GM12878 (cell line): ENCODE measurements around the gene SPTLC2. TPM values are rescaled to one million over a fixed set of nuclear protein-coding genes. Genes with fewer than 3 reads are reported as not detected.

ENCODE experiments used
- ATAC-seq: fragments of 200-7000 bp; cut with Tn5 transposase; 3 replicates; pipeline ENCODE4 v1.9.1; 2020; ENCODE audit warnings: mild to moderate bottlenecking, moderate library complexity
- BruUV-seq: library from RNA; stranded (reverse); fragments of 400-500 nt; replicated peaks from 2 replicates; lab custom pipeline; 2021; lab: Mats Ljungman, UMichigan
- CTCF ChIA-PET: fragments of 300-600 bp; sonication (Branson Sonifier 250); formaldehyde crosslinking; extraction: SDS; loops from one replicate; lab custom pipeline; 2021; ENCODE audit warnings: inconsistent platforms; lab: Yijun Ruan, JAX
- POLR2A ChIA-PET: fragments of 350-600 bp; formaldehyde crosslinking; extraction: SDS; loops from one replicate; lab custom pipeline; 2021; ENCODE audit warnings: inconsistent platforms; lab: Charles Lee
- RAD21 ChIA-PET: fragments of 300-600 bp; sonication (Branson Sonifier 250); formaldehyde crosslinking; loops from one replicate; lab custom pipeline; 2023; ENCODE audit warnings: antibody characterized with exemption; ENCODE audit not compliant: unreplicated experiment; lab: Charles Lee
- SMC1A ChIA-PET: fragments of 300-600 bp; sonication (Branson Sonifier 250); formaldehyde crosslinking; loops from one replicate; lab custom pipeline; 2023; ENCODE audit not compliant: unreplicated experiment, uncharacterized antibody; lab: Charles Lee
- DNase-seq: peaks from one replicate; pipeline ENCODE4 v3.0.0-alpha.2; 2011; ENCODE audit warnings: low read depth, low spot score
- FAIRE-seq: peaks from 3 replicates; lab custom pipeline; 2011; peaks lifted over from hg19 to GRCh38; lab: Jason Lieb, UNC
- H2AFZ ChIP-seq: 2 replicates; pipeline ENCODE4 v1.6.0; 2011; ENCODE audit warnings: low read depth, low read length, control low read depth; ENCODE audit not compliant: control insufficient read depth
- H3K27ac ChIP-seq: 2 replicates; pipeline ENCODE4 v1.5.1; 2011; ENCODE audit warnings: control low read depth; ENCODE audit not compliant: control insufficient read depth, insufficient read depth
- H3K27me3 ChIP-seq, 2 experiments: replicated peaks in 1 of 2; 2 replicates each; pipeline versions ENCODE4 v1.6.0 to v1.6.1; 2011; ENCODE audit warnings: low read length in 1 of 2; ENCODE audit not compliant: control insufficient read depth in 2 of 2, insufficient read depth in 2 of 2
- H3K36me3 ChIP-seq, 2 experiments: 2 replicates each; pipeline ENCODE4 v1.5.1; 2011; ENCODE audit warnings: low read length in 1 of 2; ENCODE audit not compliant: control insufficient read depth in 2 of 2, insufficient read depth in 2 of 2
- H3K4me1 ChIP-seq: 2 replicates; pipeline ENCODE4 v1.6.1; 2011; ENCODE audit warnings: mild to moderate bottlenecking, low read length, moderate library complexity, mixed read lengths; ENCODE audit not compliant: control insufficient read depth, insufficient read depth
- H3K4me2 ChIP-seq: 2 replicates; pipeline ENCODE4 v1.6.0; 2011; ENCODE audit warnings: control low read depth; ENCODE audit not compliant: control insufficient read depth, insufficient read depth
- H3K4me3 ChIP-seq: fragments of 200-600 bp; sonication (generic); 2 replicates; pipeline ENCODE4 v1.5.1; 2016
- H3K79me2 ChIP-seq: 2 replicates; pipeline ENCODE4 v1.6.0; 2011; ENCODE audit warnings: low read length; ENCODE audit not compliant: control insufficient read depth, insufficient read depth
- H3K9ac ChIP-seq: 2 replicates; pipeline ENCODE4 v1.8.0; 2011; ENCODE audit warnings: low read length, control low read depth, mixed read lengths; ENCODE audit not compliant: control insufficient read depth, insufficient read depth
- H3K9me3 ChIP-seq: replicated peaks from 3 replicates; pipeline ENCODE4 v1.5.1; 2011; ENCODE audit warnings: mild to moderate bottlenecking, low read length; ENCODE audit not compliant: control insufficient read depth, insufficient read depth
- H4K20me1 ChIP-seq: 2 replicates; pipeline ENCODE4 v1.6.0; 2011; ENCODE audit not compliant: control insufficient read depth, insufficient read depth
- ATF7 ChIP-seq: fragments of 450-650 bp; IDR thresholded peaks from 2 replicates; pipeline ENCODE4 v1.6.1; 2016; ENCODE audit warnings: low read depth, mild to moderate bottlenecking
- CUX1 ChIP-seq: IDR thresholded peaks from 2 replicates; pipeline ENCODE4 v1.6.1; 2012; ENCODE audit warnings: improper control_type of control experiment, low read depth, low read length; ENCODE audit not compliant: insufficient replicate concordance
- E2F4 ChIP-seq: IDR thresholded peaks from 2 replicates; pipeline ENCODE4 v1.6.1; 2012; ENCODE audit warnings: low read depth, low read length, improper control_type of control experiment
- FOXM1 ChIP-seq: IDR thresholded peaks from 2 replicates; pipeline ENCODE4 v1.6.1; 2012; ENCODE audit warnings: low read depth, mild to moderate bottlenecking, inconsistent platforms, low read length, moderate library complexity
- GABPA ChIP-seq: IDR thresholded peaks from 2 replicates; pipeline ENCODE4 v1.6.1; 2014; ENCODE audit warnings: antibody characterized with exemption, low read depth, mild to moderate bottlenecking, inconsistent platforms
- IKZF2 ChIP-seq, 2 experiments: fragments of 450-650 bp; IDR thresholded peaks; 2 replicates each; pipeline ENCODE4 v1.6.1; 2017; ENCODE audit warnings: mild to moderate bottlenecking in 2 of 2, moderate library complexity in 2 of 2
- SMAD1 ChIP-seq: fragments of 450-650 bp; IDR thresholded peaks from 2 replicates; pipeline ENCODE4 v1.6.1; 2018; ENCODE audit warnings: mild to moderate bottlenecking, low read depth; ENCODE audit not compliant: partially characterized antibody
- TCF12 ChIP-seq: IDR thresholded peaks from 2 replicates; pipeline ENCODE4 v1.6.1; 2011; ENCODE audit warnings: low read depth, mild to moderate bottlenecking, low read length
- ZNF592 ChIP-seq: fragments of 450-650 bp; IDR thresholded peaks from 2 replicates; pipeline ENCODE4 v1.6.1; 2017; ENCODE audit warnings: mild to moderate bottlenecking, moderate library complexity
- WGBS: methylation state at CpG from one replicate; pipeline ENCODE4 v1.1.6; 2016; ENCODE audit warnings: low lambda C conversion rate; ENCODE audit not compliant: insufficient replicate concordance, insufficient coverage; ENCODE audit errors: missing lambda C conversion rate; 5-methylcytosine and 5-hydroxymethylcytosine counted together
- in situ Hi-C: fragments of 300-500 bp; cut with MboI; formaldehyde crosslinking; loops from 9 replicates; pipeline ENCODE4 v1.14.3; 2018; ENCODE audit warnings: mixed read lengths
- intact Hi-C: fragments of 100-400 bp; cut with micrococcal nuclease; formaldehyde crosslinking; loops from one replicate; pipeline ENCODE4 v1.14.2; 2022; ENCODE audit not compliant: unreplicated experiment
- polyA plus RNA-seq, 11 experiments: library from polyadenylated mRNA; depleted of rRNA in 4 of 11; unstranded in 6 of 11; stranded (reverse) in 5 of 11; fragments of >200 nt; fragmentation: Nextera tagmentation in 4 of 11; fragmentation: Illumina TruSeq in 1 of 11; extraction: Ambion mirVana in 4 of 11; extraction: Trizol in 1 of 11; gene quantifications; 1 replicate in 1 of 11; 2 replicates in 10 of 11; pipeline versions ENCODE4 v1.2.1 to v1.2.3, GENCODE V29; 2011 to 2016; ENCODE audit warnings: inconsistent platforms in 2 of 11, missing spikeins in 2 of 11, low read depth in 1 of 11
- total RNA-seq, 4 experiments: library from RNA; depleted of rRNA in 3 of 4; stranded (reverse); fragments of >200 nt in 3 of 4; fragmentation: Illumina TruSeq in 1 of 4; extraction: Trizol in 1 of 4; gene quantifications; 2 replicates each; pipeline versions ENCODE4 v1.2.1 to v1.2.3, GENCODE V29; 2013 to 2021

Gene SPTLC2
- total and polyA plus RNA-seq, 10 of the 15 experiments (the other 5 are each of a cell fraction or from before 2014, with no cell fraction given) = 6.9 to 35.1 (median 19.7) TPM

- in situ Hi-C loops = no loop called here
- no peak for FAIRE-seq
- ATAC-seq = no peak
- intact Hi-C loops = no loop called here
- POLR2A ChIA-PET = interaction anchor here (1.0 kb wide), 1 partner anchor 9 kb away, joined by 3 read pairs; no protein-coding TSS in a partner anchor
- H3K27ac ChIP-seq = no peak overlapping the region
- no TSS peak for BruUV-seq
- no peak overlapping the region for H3K9ac ChIP-seq
- no peak for TF ChIP-seq SMAD1
- TF ChIP-seq TCF12 = no peak
- TF ChIP-seq CUX1 = no peak
- no peak for TF ChIP-seq ATF7
- no peak for TF ChIP-seq GABPA
- TF ChIP-seq ZNF592 = no peak
- no peak for TF ChIP-seq E2F4
- no peak for TF ChIP-seq FOXM1
- no peak for TF ChIP-seq IKZF2 (IDR thresholded peaks at IDR 0.05)
- no peaks in the 10 kb centered on the region for H3K27me3 ChIP-seq
- WGBS = 96% methylated on average over 2 of the region's 2 CpGs
- no peak overlapping the region for H3K4me2 ChIP-seq
- H2AFZ ChIP-seq = no peak overlapping the region
- DNase-seq = no peak
- no peaks in the 10 kb centered on the region for H3K9me3 ChIP-seq
- CTCF ChIA-PET = interaction anchor here (0.7 kb wide), 1 partner anchor 30 kb away, joined by 3 read pairs; no protein-coding TSS in a partner anchor
- no peak overlapping the region for H3K4me3 ChIP-seq
- RAD21 ChIA-PET = interaction anchor here (1.6 kb wide), 1 partner anchor 10 kb away, joined by 3 read pairs; no protein-coding TSS in a partner anchor
- SMC1A ChIA-PET = interaction anchor here (1.6 kb wide), 1 partner anchor 12 kb away, joined by 5 read pairs; no protein-coding TSS in a partner anchor
- H3K36me3 ChIP-seq = no peaks in the 10 kb centered on the region
- H3K79me2 ChIP-seq = no peaks in the 10 kb centered on the region
- H3K4me1 ChIP-seq = no peaks in the 10 kb centered on the region
- no peaks in the 10 kb centered on the region for H4K20me1 ChIP-seq
Observed at GRCh38 chr14:77529213-77529612, 87.2 kb downstream of the SPTLC2 start.
